Activated T-cell treated with anti-CD3 and anti-CD28 coated beads, Interleukin-2, amount 50 U/mL, for 72 hours (primary cell): Measurements from ENCODE around the gene ZNF606. TPM values are rescaled to one million over a fixed set of nuclear protein-coding genes. Genes with fewer than 3 reads are reported as not detected.

Experiments
- ATAC-seq, 2 donors: fragments of 150-1000 bp; cut with Tn5 transposase; replicated peaks in 1 of 2; 2 replicates each; pipeline ENCODE4 v1.10.0; 2021; ENCODE audit warnings: moderate library complexity in 2 of 2, mild to moderate bottlenecking in 1 of 2
- DNase-seq, 2 donors: peaks; one replicate each; pipeline ENCODE4 v3.0.0; 2021 to 2022; ENCODE audit warnings: mixed read lengths in 1 of 2
- H3K27ac Mint-ChIP-seq: one replicate; pipeline ENCODE4 v1.8.0; 2022; ENCODE audit warnings: mild to moderate bottlenecking, moderate library complexity, mixed read lengths
- H3K27me3 Mint-ChIP-seq: one replicate; pipeline ENCODE4 v1.8.0; 2022; ENCODE audit warnings: low read depth, mixed read lengths
- H3K36me3 Mint-ChIP-seq, 2 donors: one replicate each; pipeline ENCODE4 v1.8.0; 2022; ENCODE audit warnings: mixed read lengths in 2 of 2, mild to moderate bottlenecking in 1 of 2; ENCODE audit not compliant: insufficient read depth in 2 of 2
- H3K4me1 Mint-ChIP-seq: one replicate; pipeline ENCODE4 v1.8.0; 2022; ENCODE audit warnings: low read depth, mixed read lengths
- H3K4me3 Mint-ChIP-seq, 2 donors: one replicate each; pipeline ENCODE4 v1.8.0; 2022; ENCODE audit warnings: mild to moderate bottlenecking in 2 of 2, mixed read lengths in 2 of 2, moderate library complexity in 2 of 2
- H3K9me3 Mint-ChIP-seq, 2 donors: one replicate each; pipeline ENCODE4 v1.8.0; 2022; ENCODE audit warnings: mixed read lengths in 2 of 2
- total RNA-seq, 2 donors: library from RNA; stranded (reverse); gene quantifications; one replicate each; pipeline ENCODE4 v1.2.3, GENCODE V29; 2022

Gene ZNF606
- total RNA-seq, 2 donors from 2014 or later, result 13.1 to 13.8 TPM

DNA sequence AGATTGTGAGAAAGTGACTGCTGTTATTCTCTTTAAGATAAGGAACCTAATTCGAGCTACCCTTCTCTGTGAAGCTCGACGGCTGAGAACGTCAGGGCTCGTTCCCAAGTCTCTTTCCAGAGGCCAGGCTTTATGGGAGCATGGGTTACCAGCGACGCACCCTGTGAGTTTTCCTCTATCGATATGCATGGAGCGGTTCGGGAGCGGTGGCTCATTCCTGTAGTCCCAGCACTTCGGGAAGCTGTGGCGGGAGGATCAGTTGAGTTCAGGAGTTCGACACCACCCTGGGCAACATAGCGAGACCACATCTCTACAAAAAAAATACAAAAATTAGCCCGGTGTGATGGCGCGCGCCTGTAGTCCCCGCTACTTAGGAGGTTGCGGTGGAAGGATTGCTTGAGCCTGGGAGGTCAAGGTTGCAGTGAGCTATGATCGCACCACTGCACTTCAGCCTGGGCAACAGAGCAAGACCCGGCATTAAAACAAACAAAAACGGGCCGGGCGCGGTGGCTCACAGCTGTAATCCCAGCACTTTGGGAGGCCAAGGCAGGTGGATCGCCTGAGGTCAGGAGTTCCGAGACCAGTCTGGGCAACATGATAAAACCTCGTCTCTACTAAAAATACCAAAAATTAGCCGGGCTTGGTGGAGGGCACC lies 681 bp upstream of the ZNF606 start:
- Mint-ChIP-seq H3K4me3 (peak overlapping the region; percentile 89 to 95), H3K9me3 (peaks cover 24 to 39% of the 10 kb centered on the region in 2 donors), H3K4me1 (peaks cover 37% of the 10 kb centered on the region), H3K27ac (peak overlapping the region; percentile 89), H3K27me3 (no peaks in the 10 kb centered on the region), H3K36me3 (peaks cover 61 to 84% of the 10 kb centered on the region in 2 donors)
- no peak for ATAC-seq
- DNase-seq, result no peak

- Mint-ChIP-seq H3K4me3 (peak overlapping the region; percentile 89 to 95), H3K27ac (peak overlapping the region; percentile 85), H3K4me1 (peaks cover 37% of the 10 kb centered on the region), H3K9me3 (peaks cover 21 to 32% of the 10 kb centered on the region in 2 donors), H3K36me3 (peaks cover 54 to 87% of the 10 kb centered on the region in 2 donors), H3K27me3 (no peaks in the 10 kb centered on the region)
- DNase-seq (peak in 1 of 2 donors; percentile 16), ATAC-seq (peak; percentile 4 to 15)
These were observed 688 bp downstream of the ZNF606 start for GRCh38 chr19:58001895-58002369.

DNA sequence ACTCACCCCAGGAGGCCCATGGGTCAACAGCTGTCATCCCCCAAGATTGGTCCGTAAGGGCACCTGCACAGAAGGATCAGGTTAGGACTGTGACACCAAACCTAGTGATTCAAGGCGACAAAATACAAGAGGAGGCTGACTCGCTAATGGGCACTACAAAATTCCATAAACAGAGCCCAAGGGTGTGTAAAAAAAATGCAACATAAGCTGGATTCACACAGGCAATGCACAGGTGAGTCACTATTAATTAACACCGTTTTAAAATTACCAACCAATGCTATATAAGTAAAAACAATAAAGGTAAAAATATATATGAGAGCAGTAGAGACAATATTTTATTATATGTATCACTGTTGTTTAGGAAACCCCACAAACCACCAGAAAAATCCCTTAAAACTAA lies 1.9 kb downstream of the ZNF606 start:
- peak overlapping the region; percentile 89 to 95 for H3K4me3 Mint-ChIP-seq
- H3K27ac Mint-ChIP-seq, result peak overlapping the region; percentile 85
- H3K9me3 Mint-ChIP-seq, result peaks cover 19 to 30% of the 10 kb centered on the region in 2 donors
- no peak for ATAC-seq
- DNase-seq, result no peak
- H3K27me3 Mint-ChIP-seq, result no peaks in the 10 kb centered on the region
- H3K36me3 Mint-ChIP-seq, result peaks cover 49 to 85% of the 10 kb centered on the region in 2 donors
- H3K4me1 Mint-ChIP-seq, result peaks cover 37% of the 10 kb centered on the region

DNA sequence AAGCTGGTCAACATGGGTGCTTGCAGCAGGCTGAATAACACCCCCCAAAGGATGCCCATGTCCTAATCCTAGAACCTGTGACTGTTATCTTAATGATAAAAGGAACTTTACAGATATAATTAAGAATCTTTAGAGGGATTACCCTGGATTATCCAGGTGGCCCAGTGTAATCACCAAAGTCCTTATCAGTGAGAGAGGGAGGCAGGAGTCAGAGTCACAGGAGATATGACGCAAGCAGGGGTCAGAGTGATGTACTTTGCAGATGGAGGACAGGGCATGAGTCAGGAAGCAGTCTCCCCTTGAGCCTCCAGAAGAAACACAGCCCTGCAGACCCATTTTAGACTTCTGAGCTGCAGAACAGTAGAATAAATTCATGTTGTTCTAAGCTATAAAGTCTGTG lies 9.8 kb downstream of the ZNF606 start:
- Mint-ChIP-seq H3K27me3 (no peaks in the 10 kb centered on the region), H3K36me3 (peaks cover 51 to 72% of the 10 kb centered on the region in 2 donors), H3K4me3 (no peak overlapping the region), H3K4me1 (no peaks in the 10 kb centered on the region), H3K9me3 (peaks cover 22 to 35% of the 10 kb centered on the region in 2 donors), H3K27ac (no peak overlapping the region)
- ATAC-seq (no peak), DNase-seq (no peak)

DNA sequence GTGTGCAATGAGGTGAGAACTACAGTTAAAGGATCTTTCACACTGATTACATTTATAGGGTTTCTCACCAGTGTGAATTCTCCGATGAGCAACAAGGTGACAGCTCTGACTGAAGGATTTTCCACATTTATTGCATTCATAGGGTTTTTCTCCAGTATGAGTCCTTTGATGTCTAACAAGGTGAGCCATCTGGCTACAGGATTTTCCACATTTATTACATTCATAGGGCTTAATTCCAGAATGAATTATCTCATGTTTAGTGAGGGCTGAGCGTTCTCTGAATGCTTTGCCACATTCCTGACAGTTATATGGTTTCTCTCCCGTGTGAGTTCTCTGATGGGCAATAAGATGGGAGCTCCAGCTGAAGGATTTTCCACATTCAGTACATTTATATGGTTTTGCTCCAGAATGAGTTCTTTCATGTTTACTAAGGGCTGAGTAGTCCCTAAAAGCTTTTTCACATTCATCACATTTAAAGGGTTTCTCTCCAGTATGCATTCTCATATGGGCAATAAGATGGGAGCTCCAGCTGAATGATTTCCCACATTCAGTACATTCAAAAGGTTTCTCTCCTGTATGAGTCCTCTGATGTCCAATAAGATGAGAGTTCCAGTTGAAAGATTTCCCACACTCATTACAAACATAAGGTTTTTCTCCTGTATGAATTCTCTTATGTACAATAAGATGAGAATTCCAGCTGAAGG lies 23.9 kb downstream of the ZNF606 start:
- peaks cover 32 to 48% of the 10 kb centered on the region in 2 donors for H3K9me3 Mint-ChIP-seq
- H3K27ac Mint-ChIP-seq, result no peak overlapping the region
- DNase-seq (no peak), ATAC-seq (no peak)
- H3K4me3 Mint-ChIP-seq, result no peak overlapping the region
- H3K36me3 Mint-ChIP-seq, result peaks cover 62 to 89% of the 10 kb centered on the region in 2 donors
- H3K4me1 Mint-ChIP-seq, result no peaks in the 10 kb centered on the region
- no peaks in the 10 kb centered on the region for H3K27me3 Mint-ChIP-seq

- H3K27ac Mint-ChIP-seq, result no peak within 1 kb of the TSS
- H3K4me3 Mint-ChIP-seq, result no peak within 1 kb of the TSS
- H3K36me3 Mint-ChIP-seq, result peaks cover 42 to 64% of the 10 kb centered on the region in 2 donors
- ATAC-seq (no peak), DNase-seq (no peak)
- no peaks in the 10 kb centered on the region for H3K4me1 Mint-ChIP-seq
- peaks cover 26 to 41% of the 10 kb centered on the region in 2 donors for H3K9me3 Mint-ChIP-seq
- no peaks in the 10 kb centered on the region for H3K27me3 Mint-ChIP-seq
These were observed 28.2 kb downstream of the ZNF606 start, which contains the start of gene C19orf18 for GRCh38 chr19:57974434-57974833. C19orf18 (minus strand) TSS chr19:57974534; CDS start chr19:57974432, 102 bp downstream.

GRCh38 chr19:57964761-57965160 lies 37.9 kb downstream of the ZNF606 start:
- no peak for DNase-seq
- Mint-ChIP-seq H3K27ac (no peak overlapping the region), H3K4me3 (no peak overlapping the region), H3K9me3 (peaks cover 12 to 18% of the 10 kb centered on the region in 2 donors), H3K4me1 (no peaks in the 10 kb centered on the region), H3K27me3 (no peaks in the 10 kb centered on the region), H3K36me3 (peaks cover 23 to 32% of the 10 kb centered on the region in 2 donors)
- no peak for ATAC-seq

- Mint-ChIP-seq H3K27me3 (no peaks in the 10 kb centered on the region), H3K27ac (no peak overlapping the region), H3K4me1 (no peaks in the 10 kb centered on the region), H3K9me3 (peaks cover 17 to 18% of the 10 kb centered on the region in 2 donors), H3K4me3 (no peak overlapping the region), H3K36me3 (peaks cover 17 to 28% of the 10 kb centered on the region in 2 donors)
- DNase-seq (no peak), ATAC-seq (no peak)
These were observed 40.8 kb downstream of the ZNF606 start for GRCh38 chr19:57961785-57962184.

DNA sequence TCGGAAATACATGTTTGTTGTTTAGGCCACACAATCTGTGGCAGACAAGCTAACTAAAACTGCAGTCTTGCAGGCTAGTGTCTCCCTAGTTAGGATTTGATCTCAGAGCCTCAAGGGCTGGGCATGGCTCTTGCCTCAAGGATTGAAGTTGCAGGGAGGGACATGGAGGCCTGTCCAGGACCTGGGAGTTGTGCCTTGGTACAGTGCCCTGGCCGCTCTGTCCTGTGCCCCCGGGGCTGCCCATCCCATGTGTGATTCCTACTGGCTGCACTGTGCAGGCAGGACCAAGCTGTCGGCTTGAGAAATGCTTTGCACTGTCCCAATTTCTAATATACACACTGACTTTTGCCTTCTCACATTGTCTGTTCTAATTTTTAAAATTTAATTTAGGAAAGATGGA lies 47.6 kb downstream of the ZNF606 start:
- H3K36me3 Mint-ChIP-seq, result peaks cover 22 to 32% of the 10 kb centered on the region in 2 donors
- no peak overlapping the region for H3K27ac Mint-ChIP-seq
- H3K27me3 Mint-ChIP-seq, result peaks cover 9% of the 10 kb centered on the region
- DNase-seq, result no peak
- no peak overlapping the region for H3K4me3 Mint-ChIP-seq
- peaks cover 22 to 26% of the 10 kb centered on the region in 2 donors for H3K9me3 Mint-ChIP-seq
- ATAC-seq, result no peak
- no peaks in the 10 kb centered on the region for H3K4me1 Mint-ChIP-seq

GRCh38 chr19:57949702-57950101 lies 52.9 kb downstream of the ZNF606 start:
- H3K36me3 Mint-ChIP-seq, result peaks cover 32 to 35% of the 10 kb centered on the region in 2 donors
- ATAC-seq (no peak), DNase-seq (no peak)
- H3K27ac Mint-ChIP-seq, result no peak overlapping the region
- peaks cover 8% of the 10 kb centered on the region for H3K27me3 Mint-ChIP-seq
- H3K4me3 Mint-ChIP-seq, result no peak overlapping the region
- H3K9me3 Mint-ChIP-seq, result peaks cover 19 to 27% of the 10 kb centered on the region in 2 donors
- peaks cover 20% of the 10 kb centered on the region for H3K4me1 Mint-ChIP-seq

DNA sequence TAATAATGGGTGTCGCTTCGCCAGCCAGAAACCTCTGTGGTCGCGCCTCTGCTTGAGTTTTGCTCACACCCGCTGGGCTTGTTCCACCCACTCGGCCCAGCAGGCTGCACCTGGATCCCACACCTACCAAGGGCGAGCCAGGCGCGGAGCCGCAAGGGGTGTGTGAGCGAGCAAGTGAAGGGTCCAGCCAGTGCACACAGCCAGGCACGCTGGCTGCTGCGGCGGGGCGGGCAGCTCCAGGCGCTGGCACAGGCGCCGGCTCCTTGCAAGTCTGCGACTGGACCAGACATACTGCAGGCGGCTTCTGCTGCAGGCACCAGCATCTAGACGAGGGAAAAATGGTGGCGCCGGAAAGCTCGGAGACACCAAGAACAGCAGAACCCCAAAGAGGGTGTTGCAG lies 53.3 kb downstream of the ZNF606 start:
- Mint-ChIP-seq H3K4me1 (peaks cover 20% of the 10 kb centered on the region), H3K4me3 (no peak overlapping the region), H3K27ac (no peak overlapping the region), H3K27me3 (peaks cover 4% of the 10 kb centered on the region), H3K9me3 (peaks cover 16 to 24% of the 10 kb centered on the region in 2 donors), H3K36me3 (peaks cover 33 to 36% of the 10 kb centered on the region in 2 donors)
- DNase-seq (no peak), ATAC-seq (no peak)

DNA sequence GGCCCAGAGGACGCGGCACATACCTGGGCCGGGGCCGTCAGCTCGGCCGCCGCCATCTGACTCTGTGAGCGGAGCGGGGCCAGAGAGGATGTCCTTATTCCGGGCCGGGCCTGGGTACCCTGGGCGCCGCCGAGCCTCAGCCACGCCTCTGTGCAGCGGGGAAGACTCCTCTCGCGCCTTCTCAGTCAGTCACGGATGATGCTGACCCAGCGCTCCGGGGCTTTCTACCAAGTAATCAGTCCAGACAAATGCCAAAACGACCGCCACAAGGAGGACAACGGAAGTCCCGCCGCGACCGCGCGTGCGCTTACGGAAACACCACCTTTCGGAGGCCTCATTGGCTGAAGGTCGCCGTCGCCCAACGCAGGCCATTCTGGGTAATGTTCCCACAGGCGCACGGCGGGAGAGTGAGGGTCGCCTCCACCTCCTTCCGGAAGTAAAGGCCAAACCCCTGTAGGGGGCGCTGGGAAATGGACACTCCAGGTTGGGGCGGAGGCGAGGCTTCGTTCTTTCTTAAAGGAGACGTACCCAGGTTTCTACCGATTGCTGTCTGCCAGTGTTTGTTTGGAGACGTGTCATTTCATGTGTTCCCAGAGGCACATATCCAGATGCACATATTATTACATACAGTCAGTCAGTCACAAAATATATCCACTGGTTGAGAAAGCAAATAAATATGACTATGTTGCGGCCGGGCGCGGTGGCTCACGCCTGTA lies 55.0 kb downstream of the ZNF606 start, which contains the start of gene ZNF256:
ZNF256 (minus strand) TSS at position 288 of the 716 bp plus-strand sequence; CDS start at position 56, 232 bp downstream.
- Mint-ChIP-seq H3K27ac (peak within 1 kb of the TSS; percentile 61), H3K4me1 (peaks cover 20% of the 10 kb centered on the region), H3K9me3 (peaks cover 23 to 38% of the 10 kb centered on the region in 2 donors), H3K4me3 (peak within 1 kb of the TSS; percentile 93 to 94), H3K27me3 (no peaks in the 10 kb centered on the region), H3K36me3 (peaks cover 43 to 46% of the 10 kb centered on the region in 2 donors)
- peak; percentile 92 to 96 for DNase-seq
- ATAC-seq, result peak; percentile 98

- no peak overlapping the region for H3K27ac Mint-ChIP-seq
- DNase-seq, result no peak
- H3K27me3 Mint-ChIP-seq, result no peaks in the 10 kb centered on the region
- H3K4me3 Mint-ChIP-seq, result peak overlapping the region; percentile 93 to 94
- H3K4me1 Mint-ChIP-seq, result peaks cover 20% of the 10 kb centered on the region
- H3K9me3 Mint-ChIP-seq, result peaks cover 29 to 41% of the 10 kb centered on the region in 2 donors
- peaks cover 48 to 51% of the 10 kb centered on the region in 2 donors for H3K36me3 Mint-ChIP-seq
- no peak for ATAC-seq
These were observed 55.6 kb downstream of the ZNF606 start for GRCh38 chr19:57947088-57947418.
